ENCODE data around the gene NRL. TPM values are rescaled to one million over a fixed set of nuclear protein-coding genes. Genes with fewer than 3 reads are reported as not detected.

The NRL gene
- 1.2 TPM for polyA plus RNA-seq (2013, experiment 1 of 2)
- polyA plus RNA-seq (2013, experiment 2 of 2) = 0.97 TPM

- peak within 1 kb of the TSS; percentile 100 for H3K18ac ChIP-seq (ENCODE audit: low read length)
- H3K9me3 ChIP-seq (replicated peaks in 1 of 2; ENCODE audit: control insufficient read depth in 2 of 2, insufficient read depth in 1 of 2, low read depth in 1 of 2, low read length in 2 of 2) = no peaks in the 10 kb centered on the region
- peak within 1 kb of the TSS; percentile 91 for H3K4me2 ChIP-seq (ENCODE audit: insufficient read depth, low read length, poor library complexity, severe bottlenecking)
- H4K8ac ChIP-seq (ENCODE audit: low read depth, low read length) = peak within 1 kb of the TSS; percentile 86
- peak within 1 kb of the TSS; percentile 97 for H3K14ac ChIP-seq (ENCODE audit: low read length)
- peak within 1 kb of the TSS; percentile 96 for H2AFZ ChIP-seq (ENCODE audit: low read length)
- H2AK5ac ChIP-seq (ENCODE audit: low read depth, low read length) = peak within 1 kb of the TSS; percentile 82
- peak within 1 kb of the TSS; percentile 96 for H2BK5ac ChIP-seq (ENCODE audit: low read length)
- H3K27me3 ChIP-seq (ENCODE audit: control insufficient read depth in 3 of 3, insufficient read depth in 3 of 3, low read depth in 1 of 3, low read length in 3 of 3) = no peaks in the 10 kb centered on the region
- H3K79me1 ChIP-seq (ENCODE audit: low read depth, low read length) = no peaks in the 10 kb centered on the region
- H3K36me3 ChIP-seq (replicated peaks in 1 of 2; ENCODE audit: control insufficient read depth in 2 of 2, insufficient read depth in 2 of 2, low read length in 2 of 2) = peaks cover 13 to 39% of the 10 kb centered on the region in 2 donors
- H3K4ac ChIP-seq (ENCODE audit: low read length) = no peak within 1 kb of the TSS
- peak; percentile 99 for DNase-seq (ENCODE audit: low spot score)
- H3K4me3 ChIP-seq (ENCODE audit: low read length in 2 of 2) = peak within 1 kb of the TSS; percentile 75 to 88
- peak within 1 kb of the TSS; percentile 98 for H3K27ac ChIP-seq (replicated peaks; ENCODE audit: low read length)
- peak within 1 kb of the TSS; percentile 93 for H2BK120ac ChIP-seq (ENCODE audit: low read depth, low read length)
- peak within 1 kb of the TSS; percentile 87 for H2BK15ac ChIP-seq (ENCODE audit: low read length)
- H3K9ac ChIP-seq (ENCODE audit: low read depth, low read length, poor library complexity) = peak within 1 kb of the TSS; percentile 94
- H3K23ac ChIP-seq (ENCODE audit: low read depth, low read length, poor library complexity) = peak within 1 kb of the TSS; percentile 98
- peak within 1 kb of the TSS; percentile 96 for H4K91ac ChIP-seq (ENCODE audit: low read depth, low read length, poor library complexity)
- no CpG with 5 or more reads among the region's 65 CpGs for WGBS, 2 donors (ENCODE audit: extremely low coverage in 2 of 2, insufficient read length in 2 of 2, insufficient replicate concordance in 1 of 2)
- H3K4me1 ChIP-seq (ENCODE audit: control insufficient read depth in 2 of 2, insufficient read depth in 1 of 2, low read depth in 1 of 2, low read length in 2 of 2) = peaks cover 4 to 8% of the 10 kb centered on the region in 2 donors
- H2BK12ac ChIP-seq (ENCODE audit: low read length) = peak within 1 kb of the TSS; percentile 100
These were observed at the start of gene NRL, which contains the start of gene DCAF11 for GRCh38 chr14:24114532-24115421. Gene NRL (minus strand): TSS chr14:24114949. CDS start chr14:24082848, 32,101 bp downstream. Gene DCAF11 (plus strand): TSS chr14:24114777. CDS start chr14:24115595, 818 bp downstream.

GRCh38 chr14:24162093-24162492, 47.3 kb upstream of the NRL start:
- Histone ChIP-seq H3K4me3 (ENCODE audit: low read length in 2 of 2) (peak overlapping the region in 1 of 2 donors; percentile 50), H3K4ac (ENCODE audit: low read length) (no peak overlapping the region), H2BK12ac (ENCODE audit: low read length) (no peak overlapping the region), H4K91ac (ENCODE audit: low read depth, low read length, poor library complexity) (no peak overlapping the region), H2AK5ac (ENCODE audit: low read depth, low read length) (peak overlapping the region; percentile 82), H3K36me3 (replicated peaks in 1 of 2; ENCODE audit: control insufficient read depth in 2 of 2, insufficient read depth in 2 of 2, low read length in 2 of 2) (peaks cover 37 to 71% of the 10 kb centered on the region in 2 donors), H3K9ac (ENCODE audit: low read depth, low read length, poor library complexity) (no peak overlapping the region), H3K23ac (ENCODE audit: low read depth, low read length, poor library complexity) (no peak overlapping the region), H3K4me2 (ENCODE audit: insufficient read depth, low read length, poor library complexity, severe bottlenecking) (no peak overlapping the region), H3K9me3 (replicated peaks in 1 of 2; ENCODE audit: control insufficient read depth in 2 of 2, insufficient read depth in 1 of 2, low read depth in 1 of 2, low read length in 2 of 2) (no peaks in the 10 kb centered on the region), H3K79me1 (ENCODE audit: low read depth, low read length) (no peaks in the 10 kb centered on the region), H3K4me1 (ENCODE audit: control insufficient read depth in 2 of 2, insufficient read depth in 1 of 2, low read depth in 1 of 2, low read length in 2 of 2) (peaks cover 7 to 13% of the 10 kb centered on the region in 2 donors), H2BK15ac (ENCODE audit: low read length) (no peak overlapping the region), H3K14ac (ENCODE audit: low read length) (peak overlapping the region; percentile 17), H3K27me3 (ENCODE audit: control insufficient read depth in 3 of 3, insufficient read depth in 3 of 3, low read depth in 1 of 3, low read length in 3 of 3) (no peaks in the 10 kb centered on the region), H2BK5ac (ENCODE audit: low read length) (no peak overlapping the region), H3K18ac (ENCODE audit: low read length) (peak overlapping the region; percentile 69), H2BK120ac (ENCODE audit: low read depth, low read length) (no peak overlapping the region), H3K27ac (replicated peaks; ENCODE audit: low read length) (no peak overlapping the region), H4K8ac (ENCODE audit: low read depth, low read length) (no peak overlapping the region), H2AFZ (ENCODE audit: low read length) (no peak overlapping the region)
- WGBS, 2 donors (ENCODE audit: extremely low coverage in 2 of 2, insufficient read length in 2 of 2, insufficient replicate concordance in 1 of 2) = no CpG with 5 or more reads among the region's 8 CpGs
- DNase-seq (ENCODE audit: low spot score) = no peak

GRCh38 chr14:24160850-24161804, 46.4 kb upstream of the NRL start, which contains the start of gene IRF9:
Gene IRF9 (plus strand): TSS chr14:24161265. CDS start chr14:24162145, 880 bp downstream.
- Histone ChIP-seq H3K36me3 (replicated peaks in 1 of 2; ENCODE audit: control insufficient read depth in 2 of 2, insufficient read depth in 2 of 2, low read length in 2 of 2) (peaks cover 42 to 73% of the 10 kb centered on the region in 2 donors), H3K23ac (ENCODE audit: low read depth, low read length, poor library complexity) (peak within 1 kb of the TSS; percentile 37), H4K8ac (ENCODE audit: low read depth, low read length) (no peak within 1 kb of the TSS), H2BK15ac (ENCODE audit: low read length) (no peak within 1 kb of the TSS), H3K9ac (ENCODE audit: low read depth, low read length, poor library complexity) (peak within 1 kb of the TSS; percentile 82), H3K18ac (ENCODE audit: low read length) (peak within 1 kb of the TSS; percentile 70), H3K79me1 (ENCODE audit: low read depth, low read length) (no peaks in the 10 kb centered on the region), H2AFZ (ENCODE audit: low read length) (peak within 1 kb of the TSS; percentile 78), H4K91ac (ENCODE audit: low read depth, low read length, poor library complexity) (no peak within 1 kb of the TSS), H3K4me3 (ENCODE audit: low read length in 2 of 2) (peak within 1 kb of the TSS in 1 of 2 donors; percentile 50), H2BK120ac (ENCODE audit: low read depth, low read length) (no peak within 1 kb of the TSS), H3K27ac (replicated peaks; ENCODE audit: low read length) (peak within 1 kb of the TSS; percentile 70), H3K4me1 (ENCODE audit: control insufficient read depth in 2 of 2, insufficient read depth in 1 of 2, low read depth in 1 of 2, low read length in 2 of 2) (peaks cover 7 to 13% of the 10 kb centered on the region in 2 donors), H2BK12ac (ENCODE audit: low read length) (no peak within 1 kb of the TSS), H3K4ac (ENCODE audit: low read length) (no peak within 1 kb of the TSS), H3K27me3 (ENCODE audit: control insufficient read depth in 3 of 3, insufficient read depth in 3 of 3, low read depth in 1 of 3, low read length in 3 of 3) (no peaks in the 10 kb centered on the region), H2AK5ac (ENCODE audit: low read depth, low read length) (peak within 1 kb of the TSS; percentile 82), H2BK5ac (ENCODE audit: low read length) (peak within 1 kb of the TSS; percentile 19), H3K9me3 (replicated peaks in 1 of 2; ENCODE audit: control insufficient read depth in 2 of 2, insufficient read depth in 1 of 2, low read depth in 1 of 2, low read length in 2 of 2) (no peaks in the 10 kb centered on the region), H3K4me2 (ENCODE audit: insufficient read depth, low read length, poor library complexity, severe bottlenecking) (peak within 1 kb of the TSS; percentile 58), H3K14ac (ENCODE audit: low read length) (peak within 1 kb of the TSS; percentile 17)
- DNase-seq (ENCODE audit: low spot score) = peak; percentile 97
- no CpG with 5 or more reads among the region's 12 CpGs for WGBS, 2 donors (ENCODE audit: extremely low coverage in 2 of 2, insufficient read length in 2 of 2, insufficient replicate concordance in 1 of 2)
